HepG2 (cell line): ENCODE measurements around the gene SLIT1. TPM values are rescaled to one million over a fixed set of nuclear protein-coding genes. Genes with fewer than 3 reads are reported as not detected.
A peak's percentile ranks its signal among the peaks of the same experiment; 100 is the strongest.

ENCODE experiments used
- ATF5 ChIP-seq: sonication (generic); formaldehyde crosslinking; IDR thresholded peaks from 2 replicates; pipeline ENCODE4 v1.4.0; 2020; ENCODE audit warnings: mild to moderate bottlenecking, low read depth, missing genetic modification reagents
- BORCS8-MEF2B ChIP-seq: sonication (generic); formaldehyde crosslinking; IDR thresholded peaks from 2 replicates; pipeline ENCODE4 v1.8.0; 2022; ENCODE audit warnings: mild to moderate bottlenecking, missing genetic modification reagents
- BRD4 ChIP-seq: sonication (generic); formaldehyde crosslinking; IDR thresholded peaks from 2 replicates; pipeline ENCODE4 v1.4.0; 2020; ENCODE audit warnings: missing genetic modification reagents
- FOXA1 ChIP-seq, 2 experiments: fragments of 450-650 bp in 1 of 2; sonication (generic) in 1 of 2; formaldehyde crosslinking in 1 of 2; IDR thresholded peaks; 2 replicates each; pipeline versions ENCODE4 v1.4.0 to v1.6.1; 2016 to 2020; ENCODE audit warnings: missing genetic modification reagents in 1 of 2
- HMG20A ChIP-seq: IDR thresholded peaks from 2 replicates; pipeline ENCODE4 v1.6.1; 2016; ENCODE audit warnings: borderline replicate concordance
- JUN ChIP-seq: sonication (generic); formaldehyde crosslinking; IDR thresholded peaks from 2 replicates; pipeline ENCODE4 v1.4.0; 2020; ENCODE audit warnings: mild to moderate bottlenecking, missing genetic modification reagents
- KLF6 ChIP-seq: IDR thresholded peaks from 2 replicates; pipeline ENCODE4 v1.8.0; 2016; ENCODE audit warnings: missing biosample characterization, missing genetic modification reagents
- LBX2 ChIP-seq: sonication (generic); formaldehyde crosslinking; IDR thresholded peaks from 2 replicates; pipeline ENCODE4 v1.5.0; 2020; ENCODE audit warnings: missing genetic modification reagents, mild to moderate bottlenecking, borderline replicate concordance
- MTERF4 ChIP-seq: sonication (generic); formaldehyde crosslinking; IDR thresholded peaks from 2 replicates; pipeline ENCODE4 v1.8.0; 2023; ENCODE audit warnings: mild to moderate bottlenecking, missing genetic modification reagents
- PBX3 ChIP-seq: sonication (generic); formaldehyde crosslinking; IDR thresholded peaks from 2 replicates; pipeline ENCODE4 v1.8.1; 2023; ENCODE audit warnings: missing genetic modification reagents, inconsistent platforms, borderline replicate concordance
- PITX1 ChIP-seq: sonication (generic); formaldehyde crosslinking; IDR thresholded peaks from 2 replicates; pipeline ENCODE4 v1.5.1; 2020; ENCODE audit warnings: mild to moderate bottlenecking, missing genetic modification reagents
- REPIN1 ChIP-seq: sonication (generic); formaldehyde crosslinking; IDR thresholded peaks from 2 replicates; pipeline ENCODE4 v1.8.0; 2022; ENCODE audit warnings: missing genetic modification reagents, low read depth, mild to moderate bottlenecking, borderline replicate concordance
- TAF15 ChIP-seq: fragments of 200-400 bp; formaldehyde crosslinking; IDR thresholded peaks from one replicate; pipeline ENCODE4 v1.6.1; 2018; ENCODE audit warnings: mild to moderate bottlenecking, low read depth, low read length; ENCODE audit not compliant: poor library complexity, severe bottlenecking
- U2AF2 ChIP-seq: fragments of 200-400 bp; formaldehyde crosslinking; IDR thresholded peaks from 2 replicates; pipeline ENCODE4 v1.6.1; 2017; ENCODE audit warnings: low read depth, mild to moderate bottlenecking, low read length
- ZBTB37 ChIP-seq: sonication (generic); formaldehyde crosslinking; IDR thresholded peaks from 2 replicates; pipeline ENCODE4 v1.4.0; 2020; ENCODE audit warnings: mild to moderate bottlenecking, missing genetic modification reagents
- ZMYM4 ChIP-seq: sonication (generic); formaldehyde crosslinking; IDR thresholded peaks from 2 replicates; pipeline ENCODE4 v1.8.1; 2023; ENCODE audit warnings: mild to moderate bottlenecking, missing genetic modification reagents
- ZNF274 ChIP-seq: sonication (generic); formaldehyde crosslinking; IDR thresholded peaks from 2 replicates; pipeline ENCODE4 v1.5.1; 2020; ENCODE audit warnings: mild to moderate bottlenecking, missing genetic modification reagents
- ZNF335 ChIP-seq: sonication (generic); formaldehyde crosslinking; IDR thresholded peaks from 2 replicates; pipeline ENCODE4 v1.4.0; 2020; ENCODE audit warnings: missing genetic modification reagents
- ZNF558 ChIP-seq: sonication (generic); formaldehyde crosslinking; IDR thresholded peaks from 2 replicates; pipeline ENCODE4 v1.9.0; 2022; ENCODE audit warnings: mild to moderate bottlenecking, missing genetic modification reagents, borderline replicate concordance
- ZNF720 ChIP-seq: sonication (generic); formaldehyde crosslinking; IDR thresholded peaks from 2 replicates; pipeline ENCODE4 v1.4.0; 2020; ENCODE audit warnings: missing genetic modification reagents
- ZNF770 ChIP-seq: sonication (generic); formaldehyde crosslinking; IDR thresholded peaks from 2 replicates; pipeline ENCODE4 v1.5.0; 2020; ENCODE audit warnings: mild to moderate bottlenecking, missing genetic modification reagents
- ZNF781 ChIP-seq: sonication (generic); formaldehyde crosslinking; IDR thresholded peaks from 2 replicates; pipeline ENCODE4 v1.5.1; 2020; ENCODE audit warnings: borderline replicate concordance, mild to moderate bottlenecking, missing genetic modification reagents; ENCODE audit errors: not compliant biosample characterization
- polyA plus RNA-seq, 8 experiments: library from polyadenylated mRNA; depleted of rRNA in 3 of 8; stranded (reverse) in 7 of 8; unstranded in 1 of 8; fragments of >200 nt; fragmentation: Illumina TruSeq in 4 of 8; extraction: Trizol in 4 of 8; gene quantifications; 2 replicates each; pipeline versions ENCODE4 v1.2.1 to v1.2.3, GENCODE V29; 2011 to 2016; ENCODE audit warnings: low read depth in 4 of 8, missing spikeins in 1 of 8, mixed read lengths in 1 of 8; ENCODE audit not compliant: insufficient read depth in 1 of 8
- total RNA-seq, 5 experiments: library from RNA; depleted of rRNA; stranded (reverse); fragments of >200 nt; fragmentation: Illumina TruSeq; extraction: Trizol; gene quantifications; 2 replicates each; pipeline ENCODE4 v1.2.3, GENCODE V29; 2016; ENCODE audit warnings: low read depth in 1 of 5

Gene SLIT1
- total and polyA plus RNA-seq, 2 of the 13 experiments (the other 11 are each of a cell fraction or from before 2014, with no cell fraction given), result 0.09 to 0.33 TPM

- TF ChIP-seq REPIN1 (CRISPR knock-in tag) (peak; percentile 78; the same call in 1 of the 2 replicates), ZBTB37 (CRISPR knock-in tag) (peak; percentile 25; the same call in 1 of the 2 replicates), KLF6 (CRISPR knock-in tag) (peak; percentile 57; the same call in 1 of the 2 replicates), HMG20A (CRISPR knock-in tag) (peak; percentile 86), ZNF335 (CRISPR knock-in tag) (peak; percentile 50; the same call in 1 of the 2 replicates), ZNF558 (CRISPR knock-in tag) (no peak), ATF5 (CRISPR knock-in tag) (no peak), FOXA1 (IDR thresholded peaks at IDR 0.05) (no peak), FOXA1 (CRISPR knock-in tag; IDR thresholded peaks at IDR 0.05) (peak; percentile 92), U2AF2 (no peak), TAF15 (no peak), ZMYM4 (CRISPR knock-in tag) (peak; percentile 49), ZNF781 (CRISPR knock-in tag) (peak; percentile 30), BORCS8-MEF2B (CRISPR knock-in tag) (0 out of 2 replicates have a peak, but pooled peaks have one; percentile 23), ZNF274 (CRISPR knock-in tag) (no peak), PBX3 (no peak), BRD4 (peak; percentile 18; the same call in 1 of the 2 replicates), ZNF720 (no peak), MTERF4 (peak; percentile 63; the same call in 1 of the 2 replicates), PITX1 (peak; percentile 90), JUN (CRISPR knock-in tag) (peak; percentile 97), LBX2 (CRISPR knock-in tag) (no peak), ZNF770 (CRISPR knock-in tag) (peak; percentile 32; the same call in 1 of the 2 replicates)
Observed at GRCh38 chr10:97140049-97140846, 45.5 kb downstream of the SLIT1 start (continued).
